GM18502 (cell line): ENCODE results near the gene EBF4.

Experiments
- ATAC-seq: cut with Tn5 transposase; IDR thresholded peaks from one replicate; pipeline ENCODE4 v1.9.1; 2021; ENCODE audit warnings: mild to moderate bottlenecking; ENCODE audit not compliant: unreplicated experiment, poor library complexity

EBF4 gene

GRCh38 chr20:2778602-2779321, 86.2 kb downstream of the EBF4 start:
- ATAC-seq: no peak

GRCh38 chr20:2780948-2781347, 88.4 kb downstream of the EBF4 start:
- ATAC-seq: no peak

GRCh38 chr20:2783908-2784566, 91.5 kb downstream of the EBF4 start:
- ATAC-seq: no peak

GRCh38 chr20:2793471-2793870, 100.9 kb downstream of the EBF4 start:
- ATAC-seq: no peak

GRCh38 chr20:2794202-2794748, 101.7 kb downstream of the EBF4 start:
- no peak for ATAC-seq

GRCh38 chr20:2794866-2795447, 102.4 kb downstream of the EBF4 start:
- ATAC-seq: no peak

GRCh38 chr20:2795451-2795850, 102.9 kb downstream of the EBF4 start:
- no peak for ATAC-seq

- ATAC-seq: no peak
Observed at GRCh38 chr20:2796011-2796660, 103.6 kb downstream of the EBF4 start.

- no peak for ATAC-seq
Observed at GRCh38 chr20:2797136-2797983, 104.8 kb downstream of the EBF4 start.

GRCh38 chr20:2798095-2798805, 105.7 kb downstream of the EBF4 start:
- ATAC-seq: no peak

- no peak for ATAC-seq
Observed at GRCh38 chr20:2798814-2799213, 106.2 kb downstream of the EBF4 start.

GRCh38 chr20:2799271-2799670, 106.7 kb downstream of the EBF4 start:
- no peak for ATAC-seq

GRCh38 chr20:2799688-2800520, 107.3 kb downstream of the EBF4 start:
- no peak for ATAC-seq

GRCh38 chr20:2800521-2801285, 108.1 kb downstream of the EBF4 start, which contains the start of gene CPXM1:
TSS of gene CPXM1 (minus strand) at chr20:2800627. CDS start at chr20:2800572, 55 bp downstream.
- ATAC-seq: no peak

GRCh38 chr20:2801286-2801728, 108.7 kb downstream of the EBF4 start:
- ATAC-seq: no peak

GRCh38 chr20:2804041-2804828, 111.7 kb downstream of the EBF4 start:
- ATAC-seq: no peak
